ENCODE results near the gene DNAH2.

DNA sequence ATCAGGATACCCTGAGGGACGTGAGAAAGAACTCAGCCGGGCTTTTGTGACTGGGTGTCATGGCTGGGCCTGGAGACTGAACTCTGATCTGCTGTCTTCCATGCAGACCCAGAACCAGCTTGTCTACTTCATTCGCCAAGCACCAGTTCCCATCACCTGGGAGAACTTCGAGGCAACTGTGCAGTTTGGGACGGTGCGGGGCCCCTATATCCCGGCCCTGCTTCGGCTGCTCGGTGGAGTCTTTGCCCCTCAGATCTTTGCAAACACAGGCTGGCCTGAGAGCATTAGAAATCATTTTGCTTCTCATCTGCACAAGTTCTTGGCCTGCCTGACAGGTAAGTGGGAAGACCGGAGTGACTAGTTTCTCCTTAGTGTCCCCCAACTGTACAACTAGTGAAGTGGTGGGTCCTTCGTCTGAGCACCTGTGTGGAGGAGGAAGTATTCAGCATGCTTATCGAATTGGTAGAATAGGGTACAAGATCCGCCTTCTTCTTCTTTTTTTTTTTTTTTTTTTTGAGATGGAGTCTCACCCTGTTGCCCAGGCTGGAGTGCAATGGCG is 15.5 kb downstream of the DNAH2 start:
- TF ChIP-seq, protein P1, sequence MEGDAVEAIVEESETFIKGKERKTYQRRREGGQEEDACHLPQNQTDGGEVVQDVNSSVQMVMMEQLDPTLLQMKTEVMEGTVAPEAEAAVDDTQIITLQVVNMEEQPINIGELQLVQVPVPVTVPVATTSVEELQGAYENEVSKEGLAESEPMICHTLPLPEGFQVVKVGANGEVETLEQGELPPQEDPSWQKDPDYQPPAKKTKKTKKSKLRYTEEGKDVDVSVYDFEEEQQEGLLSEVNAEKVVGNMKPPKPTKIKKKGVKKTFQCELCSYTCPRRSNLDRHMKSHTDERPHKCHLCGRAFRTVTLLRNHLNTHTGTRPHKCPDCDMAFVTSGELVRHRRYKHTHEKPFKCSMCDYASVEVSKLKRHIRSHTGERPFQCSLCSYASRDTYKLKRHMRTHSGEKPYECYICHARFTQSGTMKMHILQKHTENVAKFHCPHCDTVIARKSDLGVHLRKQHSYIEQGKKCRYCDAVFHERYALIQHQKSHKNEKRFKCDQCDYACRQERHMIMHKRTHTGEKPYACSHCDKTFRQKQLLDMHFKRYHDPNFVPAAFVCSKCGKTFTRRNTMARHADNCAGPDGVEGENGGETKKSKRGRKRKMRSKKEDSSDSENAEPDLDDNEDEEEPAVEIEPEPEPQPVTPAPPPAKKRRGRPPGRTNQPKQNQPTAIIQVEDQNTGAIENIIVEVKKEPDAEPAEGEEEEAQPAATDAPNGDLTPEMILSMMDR (IDR thresholded peaks at IDR 0.05) = no peak
- no peak for TF ChIP-seq EP300 (IDR thresholded peaks at IDR 0.05)
- TF ChIP-seq POLR2A (IDR thresholded peaks at IDR 0.05) = no peak
